GM18520 (cell line): ENCODE results near the gene SMCP.

Experiments used
- ATAC-seq: cut with Tn5 transposase; IDR thresholded peaks from one replicate; pipeline ENCODE4 v1.9.1; 2021; ENCODE audit not compliant: unreplicated experiment

Gene SMCP

GRCh38 chr1:152878042-152878441, at the start of gene SMCP:
TSS of gene SMCP (plus strand) at chr1:152878322. CDS start at chr1:152884423, 6,101 bp downstream.
- no peak for ATAC-seq

- no peak for ATAC-seq
Observed at GRCh38 chr1:152836870-152837269, 41.3 kb upstream of the SMCP start.

- ATAC-seq, result no peak
Observed at GRCh38 chr1:152842556-152842955, 35.6 kb upstream of the SMCP start, which contains the start of gene LCE6A. TSS of gene LCE6A (plus strand) at chr1:152842856. CDS start at chr1:152843521, 665 bp downstream.

- ATAC-seq, result no peak
Observed at GRCh38 chr1:152855661-152856060, 22.5 kb upstream of the SMCP start.

- ATAC-seq, result no peak
Observed at GRCh38 chr1:152858062-152858461, 20.1 kb upstream of the SMCP start.

- ATAC-seq, result no peak
Observed at GRCh38 chr1:152859696-152860095, 18.4 kb upstream of the SMCP start, which contains the start of gene LCE7A. TSS of gene LCE7A (plus strand) at chr1:152859996. CDS start at chr1:152860698, 702 bp downstream.

- ATAC-seq, result no peak
Observed at GRCh38 chr1:152860129-152860528, 18.0 kb upstream of the SMCP start.

- no peak for ATAC-seq
Observed at GRCh38 chr1:152861374-152861773, 16.7 kb upstream of the SMCP start.

GRCh38 chr1:152864443-152864842, 13.7 kb upstream of the SMCP start:
- no peak for ATAC-seq

- ATAC-seq, result no peak
Observed at GRCh38 chr1:152866321-152866720, 11.8 kb upstream of the SMCP start.

GRCh38 chr1:152869808-152870419, 8.2 kb upstream of the SMCP start:
- no peak for ATAC-seq

- no peak for ATAC-seq
Observed at GRCh38 chr1:152870831-152871730, 7.0 kb upstream of the SMCP start.

GRCh38 chr1:152871731-152872126, 6.4 kb upstream of the SMCP start:
- no peak for ATAC-seq

- ATAC-seq, result no peak
Observed at GRCh38 chr1:152873495-152873894, 4.6 kb upstream of the SMCP start.

- no peak for ATAC-seq
Observed at GRCh38 chr1:152876827-152877226, 1.3 kb upstream of the SMCP start.

GRCh38 chr1:152879559-152880198, 1.6 kb downstream of the SMCP start:
- no peak for ATAC-seq

GRCh38 chr1:152880316-152880715, 2.2 kb downstream of the SMCP start:
- ATAC-seq, result no peak

- ATAC-seq, result no peak
Observed at GRCh38 chr1:152880907-152881306, 2.8 kb downstream of the SMCP start.

GRCh38 chr1:152884085-152884484, 6.0 kb downstream of the SMCP start:
- no peak for ATAC-seq

- no peak for ATAC-seq
Observed at GRCh38 chr1:152884506-152884905, 6.4 kb downstream of the SMCP start.

GRCh38 chr1:152884966-152885624, 7.0 kb downstream of the SMCP start:
- ATAC-seq, result no peak
